GM12878 (cell line): ENCODE data around the gene CTCFL. TPM values are rescaled to one million over a fixed set of nuclear protein-coding genes. Genes with fewer than 3 reads are reported as not detected.

Experiments used
- ATAC-seq: fragments of 200-7000 bp; cut with Tn5 transposase; 3 replicates; pipeline ENCODE4 v1.9.1; 2020; ENCODE audit warnings: mild to moderate bottlenecking, moderate library complexity
- BruUV-seq: library from RNA; stranded (reverse); fragments of 400-500 nt; replicated peaks from 2 replicates; lab custom pipeline; 2021; lab: Mats Ljungman, UMichigan
- CTCF ChIA-PET: fragments of 300-600 bp; sonication (Branson Sonifier 250); formaldehyde crosslinking; extraction: SDS; loops from one replicate; lab custom pipeline; 2021; ENCODE audit warnings: inconsistent platforms; lab: Yijun Ruan, JAX
- POLR2A ChIA-PET: fragments of 350-600 bp; formaldehyde crosslinking; extraction: SDS; loops from one replicate; lab custom pipeline; 2021; ENCODE audit warnings: inconsistent platforms; lab: Charles Lee
- RAD21 ChIA-PET: fragments of 300-600 bp; sonication (Branson Sonifier 250); formaldehyde crosslinking; loops from one replicate; lab custom pipeline; 2023; ENCODE audit warnings: antibody characterized with exemption; ENCODE audit not compliant: unreplicated experiment; lab: Charles Lee
- SMC1A ChIA-PET: fragments of 300-600 bp; sonication (Branson Sonifier 250); formaldehyde crosslinking; loops from one replicate; lab custom pipeline; 2023; ENCODE audit not compliant: unreplicated experiment, uncharacterized antibody; lab: Charles Lee
- DNase-seq: peaks from one replicate; pipeline ENCODE4 v3.0.0-alpha.2; 2011; ENCODE audit warnings: low read depth, low spot score
- FAIRE-seq: peaks from 3 replicates; lab custom pipeline; 2011; peaks lifted over from hg19 to GRCh38; lab: Jason Lieb, UNC
- H2AFZ ChIP-seq: 2 replicates; pipeline ENCODE4 v1.6.0; 2011; ENCODE audit warnings: low read depth, low read length, control low read depth; ENCODE audit not compliant: control insufficient read depth
- H3K27ac ChIP-seq: 2 replicates; pipeline ENCODE4 v1.5.1; 2011; ENCODE audit warnings: control low read depth; ENCODE audit not compliant: control insufficient read depth, insufficient read depth
- H3K27me3 ChIP-seq, 2 experiments: replicated peaks in 1 of 2; 2 replicates each; pipeline versions ENCODE4 v1.6.0 to v1.6.1; 2011; ENCODE audit warnings: low read length in 1 of 2; ENCODE audit not compliant: control insufficient read depth in 2 of 2, insufficient read depth in 2 of 2
- H3K36me3 ChIP-seq, 2 experiments: 2 replicates each; pipeline ENCODE4 v1.5.1; 2011; ENCODE audit warnings: low read length in 1 of 2; ENCODE audit not compliant: control insufficient read depth in 2 of 2, insufficient read depth in 2 of 2
- H3K4me1 ChIP-seq: 2 replicates; pipeline ENCODE4 v1.6.1; 2011; ENCODE audit warnings: mild to moderate bottlenecking, low read length, moderate library complexity, mixed read lengths; ENCODE audit not compliant: control insufficient read depth, insufficient read depth
- H3K4me2 ChIP-seq: 2 replicates; pipeline ENCODE4 v1.6.0; 2011; ENCODE audit warnings: control low read depth; ENCODE audit not compliant: control insufficient read depth, insufficient read depth
- H3K4me3 ChIP-seq: fragments of 200-600 bp; sonication (generic); 2 replicates; pipeline ENCODE4 v1.5.1; 2016
- H3K79me2 ChIP-seq: 2 replicates; pipeline ENCODE4 v1.6.0; 2011; ENCODE audit warnings: low read length; ENCODE audit not compliant: control insufficient read depth, insufficient read depth
- H3K9ac ChIP-seq: 2 replicates; pipeline ENCODE4 v1.8.0; 2011; ENCODE audit warnings: low read length, control low read depth, mixed read lengths; ENCODE audit not compliant: control insufficient read depth, insufficient read depth
- H3K9me3 ChIP-seq: replicated peaks from 3 replicates; pipeline ENCODE4 v1.5.1; 2011; ENCODE audit warnings: mild to moderate bottlenecking, low read length; ENCODE audit not compliant: control insufficient read depth, insufficient read depth
- H4K20me1 ChIP-seq: 2 replicates; pipeline ENCODE4 v1.6.0; 2011; ENCODE audit not compliant: control insufficient read depth, insufficient read depth
- BCL11A ChIP-seq: IDR thresholded peaks from 2 replicates; pipeline ENCODE4 v1.6.1; 2011; ENCODE audit warnings: low read depth, low read length
- KDM1A ChIP-seq: fragments of 200-600 bp; sonication (generic); IDR thresholded peaks from 2 replicates; pipeline ENCODE4 v1.6.1; 2016; ENCODE audit warnings: borderline replicate concordance
- NFYA ChIP-seq: IDR thresholded peaks from 2 replicates; pipeline ENCODE4 v1.6.1; 2011; ENCODE audit warnings: low read depth, mild to moderate bottlenecking, low read length, improper control_type of control experiment, borderline replicate concordance
- TCF3 ChIP-seq: IDR thresholded peaks from 2 replicates; pipeline ENCODE4 v1.6.1; 2012; ENCODE audit warnings: low read depth, mild to moderate bottlenecking, low read length, borderline replicate concordance; ENCODE audit not compliant: insufficient read depth
- ZZZ3 ChIP-seq: IDR thresholded peaks from 2 replicates; pipeline ENCODE4 v1.6.1; 2011; ENCODE audit warnings: low read depth; ENCODE audit not compliant: control insufficient read depth, insufficient read length
- WGBS: methylation state at CpG from one replicate; pipeline ENCODE4 v1.1.6; 2016; ENCODE audit warnings: low lambda C conversion rate; ENCODE audit not compliant: insufficient replicate concordance, insufficient coverage; ENCODE audit errors: missing lambda C conversion rate; 5-methylcytosine and 5-hydroxymethylcytosine counted together
- in situ Hi-C: fragments of 300-500 bp; cut with MboI; formaldehyde crosslinking; loops from 9 replicates; pipeline ENCODE4 v1.14.3; 2018; ENCODE audit warnings: mixed read lengths
- intact Hi-C: fragments of 100-400 bp; cut with micrococcal nuclease; formaldehyde crosslinking; loops from one replicate; pipeline ENCODE4 v1.14.2; 2022; ENCODE audit not compliant: unreplicated experiment
- polyA plus RNA-seq, 11 experiments: library from polyadenylated mRNA; depleted of rRNA in 4 of 11; unstranded in 6 of 11; stranded (reverse) in 5 of 11; fragments of >200 nt; fragmentation: Nextera tagmentation in 4 of 11; fragmentation: Illumina TruSeq in 1 of 11; extraction: Ambion mirVana in 4 of 11; extraction: Trizol in 1 of 11; gene quantifications; 1 replicate in 1 of 11; 2 replicates in 10 of 11; pipeline versions ENCODE4 v1.2.1 to v1.2.3, GENCODE V29; 2011 to 2016; ENCODE audit warnings: inconsistent platforms in 2 of 11, missing spikeins in 2 of 11, low read depth in 1 of 11
- total RNA-seq, 4 experiments: library from RNA; depleted of rRNA in 3 of 4; stranded (reverse); fragments of >200 nt in 3 of 4; fragmentation: Illumina TruSeq in 1 of 4; extraction: Trizol in 1 of 4; gene quantifications; 2 replicates each; pipeline versions ENCODE4 v1.2.1 to v1.2.3, GENCODE V29; 2013 to 2021
- TF ChIP-seq, protein P1 (sequence below): fragments of 450-650 bp; IDR thresholded peaks from 2 replicates; pipeline ENCODE4 v1.6.1; 2017; ENCODE audit warnings: mild to moderate bottlenecking, low read depth, inconsistent platforms; ENCODE audit not compliant: poor library complexity, severe bottlenecking
- TF ChIP-seq, protein P2 (sequence below): fragments of 450-650 bp; IDR thresholded peaks from 2 replicates; pipeline ENCODE4 v1.6.1; 2018; ENCODE audit warnings: mild to moderate bottlenecking, low read depth, moderate library complexity; ENCODE audit not compliant: partially characterized antibody

The CTCFL gene
- total and polyA plus RNA-seq, 10 of the 15 experiments (the other 5 are each of a cell fraction or from before 2014, with no cell fraction given) = 0.06 to 0.20 (median 0.11) TPM; not detected in 4

DNA sequence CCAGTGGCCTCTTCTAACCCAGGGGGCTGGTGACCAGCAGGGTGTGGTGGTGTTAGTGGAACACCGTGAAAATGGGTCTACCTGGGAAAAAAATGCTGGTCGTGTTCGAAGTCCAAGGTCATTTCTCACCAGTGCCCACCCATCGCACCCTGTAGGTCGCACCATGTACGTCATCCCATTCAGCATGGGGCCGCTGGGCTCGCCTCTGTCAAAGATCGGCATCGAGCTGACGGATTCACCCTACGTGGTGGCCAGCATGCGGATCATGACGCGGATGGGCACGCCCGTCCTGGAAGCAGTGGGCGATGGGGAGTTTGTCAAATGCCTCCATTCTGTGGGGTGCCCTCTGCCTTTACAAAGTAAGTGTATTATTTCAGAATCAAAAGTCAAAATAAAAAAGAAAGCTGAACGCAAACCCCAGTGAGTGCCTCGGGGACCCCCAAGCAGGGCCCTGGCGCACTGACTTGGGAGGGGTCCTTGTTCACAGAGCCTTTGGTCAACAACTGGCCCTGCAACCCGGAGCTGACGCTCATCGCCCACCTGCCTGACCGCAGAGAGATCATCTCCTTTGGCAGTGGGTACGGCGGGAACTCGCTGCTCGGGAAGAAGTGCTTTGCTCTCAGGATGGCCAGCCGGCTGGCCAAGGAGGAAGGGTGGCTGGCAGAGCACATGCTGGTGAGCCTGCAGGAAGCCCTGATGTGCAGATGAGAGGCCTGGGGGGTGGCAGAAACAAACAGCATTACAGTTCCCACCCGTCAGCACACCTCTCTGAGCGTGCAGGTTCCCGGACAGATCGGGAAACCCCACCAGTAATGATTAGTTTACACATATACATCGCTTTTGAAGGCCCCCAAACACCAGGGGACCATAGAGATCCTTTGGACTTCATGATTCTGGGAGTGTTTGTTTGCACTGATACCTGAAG is 37.9 kb upstream of the CTCFL start:
- TF ChIP-seq, protein P1, sequence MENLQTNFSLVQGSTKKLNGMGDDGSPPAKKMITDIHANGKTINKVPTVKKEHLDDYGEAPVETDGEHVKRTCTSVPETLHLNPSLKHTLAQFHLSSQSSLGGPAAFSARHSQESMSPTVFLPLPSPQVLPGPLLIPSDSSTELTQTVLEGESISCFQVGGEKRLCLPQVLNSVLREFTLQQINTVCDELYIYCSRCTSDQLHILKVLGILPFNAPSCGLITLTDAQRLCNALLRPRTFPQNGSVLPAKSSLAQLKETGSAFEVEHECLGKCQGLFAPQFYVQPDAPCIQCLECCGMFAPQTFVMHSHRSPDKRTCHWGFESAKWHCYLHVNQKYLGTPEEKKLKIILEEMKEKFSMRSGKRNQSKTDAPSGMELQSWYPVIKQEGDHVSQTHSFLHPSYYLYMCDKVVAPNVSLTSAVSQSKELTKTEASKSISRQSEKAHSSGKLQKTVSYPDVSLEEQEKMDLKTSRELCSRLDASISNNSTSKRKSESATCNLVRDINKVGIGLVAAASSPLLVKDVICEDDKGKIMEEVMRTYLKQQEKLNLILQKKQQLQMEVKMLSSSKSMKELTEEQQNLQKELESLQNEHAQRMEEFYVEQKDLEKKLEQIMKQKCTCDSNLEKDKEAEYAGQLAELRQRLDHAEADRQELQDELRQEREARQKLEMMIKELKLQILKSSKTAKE = no peak
- TF ChIP-seq ZZZ3 (no peak), KDM1A (no peak), TCF3 (no peak), NFYA (no peak), BCL11A (no peak)
- TF ChIP-seq, protein P2, sequence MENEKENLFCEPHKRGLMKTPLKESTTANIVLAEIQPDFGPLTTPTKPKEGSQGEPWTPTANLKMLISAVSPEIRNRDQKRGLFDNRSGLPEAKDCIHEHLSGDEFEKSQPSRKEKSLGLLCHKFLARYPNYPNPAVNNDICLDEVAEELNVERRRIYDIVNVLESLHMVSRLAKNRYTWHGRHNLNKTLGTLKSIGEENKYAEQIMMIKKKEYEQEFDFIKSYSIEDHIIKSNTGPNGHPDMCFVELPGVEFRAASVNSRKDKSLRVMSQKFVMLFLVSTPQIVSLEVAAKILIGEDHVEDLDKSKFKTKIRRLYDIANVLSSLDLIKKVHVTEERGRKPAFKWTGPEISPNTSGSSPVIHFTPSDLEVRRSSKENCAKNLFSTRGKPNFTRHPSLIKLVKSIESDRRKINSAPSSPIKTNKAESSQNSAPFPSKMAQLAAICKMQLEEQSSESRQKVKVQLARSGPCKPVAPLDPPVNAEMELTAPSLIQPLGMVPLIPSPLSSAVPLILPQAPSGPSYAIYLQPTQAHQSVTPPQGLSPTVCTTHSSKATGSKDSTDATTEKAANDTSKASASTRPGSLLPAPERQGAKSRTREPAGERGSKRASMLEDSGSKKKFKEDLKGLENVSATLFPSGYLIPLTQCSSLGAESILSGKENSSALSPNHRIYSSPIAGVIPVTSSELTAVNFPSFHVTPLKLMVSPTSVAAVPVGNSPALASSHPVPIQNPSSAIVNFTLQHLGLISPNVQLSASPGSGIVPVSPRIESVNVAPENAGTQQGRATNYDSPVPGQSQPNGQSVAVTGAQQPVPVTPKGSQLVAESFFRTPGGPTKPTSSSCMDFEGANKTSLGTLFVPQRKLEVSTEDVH = no peak
- Histone ChIP-seq H3K9me3 (no peaks in the 10 kb centered on the region), H3K4me1 (no peaks in the 10 kb centered on the region), H3K9ac (no peak overlapping the region), H3K27ac (no peak overlapping the region), H3K4me2 (no peak overlapping the region), H3K4me3 (no peak overlapping the region), H3K36me3 (no peaks in the 10 kb centered on the region), H3K27me3 (peaks cover 2 to 7% of the 10 kb centered on the region in 2 experiments; a peak in 3 of 4 replicates), H3K79me2 (no peaks in the 10 kb centered on the region), H4K20me1 (no peaks in the 10 kb centered on the region; the same call in 1 of the 2 replicates), H2AFZ (no peak overlapping the region)
- ChIA-PET CTCF (no interaction called here), POLR2A (no interaction called here), RAD21 (no interaction called here), SMC1A (no interaction called here)
- DNase-seq (no peak), FAIRE-seq (no peak), ATAC-seq (no peak)
- 47% methylated on average over 35 of the region's 35 CpGs for WGBS
- BruUV-seq = no TSS peak
- in situ Hi-C loops = no loop called here
- intact Hi-C loops = no loop called here
